DOHH2 (cell line): ENCODE measurements around the gene WSCD2.

ENCODE experiments used
- H3F3A ChIP-seq: fragments of 200-600 bp; sonication (generic), shearing (Covaris generic); 2 replicates; pipeline ENCODE4 v1.6.0; 2016; ENCODE audit warnings: antibody characterized with exemption, mild to moderate bottlenecking; ENCODE audit not compliant: control insufficient read depth, insufficient read depth
- H3K27ac ChIP-seq: fragments of 200-600 bp; sonication (generic); 2 replicates; pipeline ENCODE4 v1.5.1; 2014; ENCODE audit warnings: low read depth, mild to moderate bottlenecking, low read length, moderate library complexity
- H3K27me3 ChIP-seq: fragments of 200-600 bp; sonication (generic); 2 replicates; pipeline ENCODE4 v1.6.1; 2014; ENCODE audit warnings: mild to moderate bottlenecking, low read length, mixed read lengths; ENCODE audit not compliant: control insufficient read depth
- H3K36me3 ChIP-seq: fragments of 200-600 bp; sonication (generic); 2 replicates; pipeline ENCODE4 v1.6.1; 2014; ENCODE audit warnings: mild to moderate bottlenecking, low read length, moderate library complexity, mixed read lengths; ENCODE audit not compliant: control insufficient read depth
- H3K4me1 ChIP-seq: fragments of 200-600 bp; sonication (generic); 2 replicates; pipeline ENCODE4 v1.6.1; 2014; ENCODE audit warnings: mild to moderate bottlenecking, low read length, mixed read lengths; ENCODE audit not compliant: control insufficient read depth
- H3K4me2 ChIP-seq: fragments of 200-600 bp; sonication (generic); 2 replicates; pipeline ENCODE4 v1.6.0; 2014; ENCODE audit warnings: mild to moderate bottlenecking, low read length, moderate library complexity
- H3K4me3 ChIP-seq: fragments of 200-600 bp; sonication (generic); 2 replicates; pipeline ENCODE4 v1.5.1; 2014; ENCODE audit warnings: mild to moderate bottlenecking, low read length, mixed read lengths
- H3K79me2 ChIP-seq: fragments of 200-600 bp; sonication (generic); 2 replicates; pipeline ENCODE4 v1.6.1; 2014; ENCODE audit warnings: mild to moderate bottlenecking, low read length, mixed read lengths; ENCODE audit not compliant: control insufficient read depth
- H3K9me2 ChIP-seq: fragments of 200-600 bp; sonication (generic); replicated peaks from 2 replicates; pipeline ENCODE4 v1.6.1; 2014; ENCODE audit warnings: mild to moderate bottlenecking, low read length, mixed read lengths; ENCODE audit not compliant: control insufficient read depth
- H3K9me3 ChIP-seq: fragments of 200-600 bp; sonication (generic); 2 replicates; pipeline ENCODE4 v1.6.1; 2014; ENCODE audit warnings: antibody characterized with exemption, low read length, mixed read lengths; ENCODE audit not compliant: control insufficient read depth, insufficient read depth
- H4K20me1 ChIP-seq: fragments of 200-600 bp; sonication (generic); 2 replicates; pipeline ENCODE4 v1.6.0; 2014; ENCODE audit warnings: low read depth, mild to moderate bottlenecking, antibody characterized with exemption, low read length, moderate library complexity; ENCODE audit not compliant: control insufficient read depth, insufficient read depth
- CTCF ChIP-seq: fragments of 200-600 bp; sonication (generic); IDR thresholded peaks from one replicate; pipeline ENCODE4 v1.5.1; 2014; ENCODE audit warnings: antibody characterized with exemption, mild to moderate bottlenecking, low read depth, low read length; ENCODE audit not compliant: poor library complexity, severe bottlenecking
- EZH2phosphoT487 ChIP-seq: fragments of 200-600 bp; sonication (generic); IDR thresholded peaks from 2 replicates; pipeline ENCODE4 v1.6.1; 2017; ENCODE audit warnings: borderline replicate concordance, mild to moderate bottlenecking, antibody characterized with exemption, low read length, moderate library complexity, mixed read lengths

Gene WSCD2

GRCh38 chr12:108110844-108111243 lies 18.2 kb upstream of the WSCD2 start:
- no peak overlapping the region for H3K4me3 ChIP-seq
- TF ChIP-seq CTCF (no peak), EZH2phosphoT487 (no peak)

GRCh38 chr12:108112832-108113556 lies 16.1 kb upstream of the WSCD2 start:
- Histone ChIP-seq H3K36me3 (no peaks in the 10 kb centered on the region), H3K9me3 (no peaks in the 10 kb centered on the region), H3K79me2 (no peaks in the 10 kb centered on the region), H3K27me3 (peaks cover 2% of the 10 kb centered on the region; the same call in 1 of the 2 replicates), H4K20me1 (no peaks in the 10 kb centered on the region), H3K27ac (no peak overlapping the region), H3K9me2 (no peaks in the 10 kb centered on the region), H3F3A (no peaks in the 10 kb centered on the region), H3K4me2 (no peak overlapping the region), H3K4me1 (no peaks in the 10 kb centered on the region), H3K4me3 (no peak overlapping the region)
- TF ChIP-seq EZH2phosphoT487 (no peak), CTCF (no peak)

More at GRCh38 chr12:108110844-108111243, 18.2 kb upstream of the WSCD2 start:
- Histone ChIP-seq H3K79me2 (no peaks in the 10 kb centered on the region), H3F3A (no peaks in the 10 kb centered on the region), H3K9me3 (no peaks in the 10 kb centered on the region), H3K4me2 (no peak overlapping the region), H3K27ac (no peak overlapping the region), H3K9me2 (no peaks in the 10 kb centered on the region), H3K4me1 (no peaks in the 10 kb centered on the region), H3K36me3 (no peaks in the 10 kb centered on the region), H3K27me3 (no peaks in the 10 kb centered on the region), H4K20me1 (no peaks in the 10 kb centered on the region)

- no peak overlapping the region for H3K4me2 ChIP-seq
- H3K36me3 ChIP-seq = no peaks in the 10 kb centered on the region
- H3F3A ChIP-seq = no peaks in the 10 kb centered on the region
- H3K4me3 ChIP-seq = no peak overlapping the region
- H3K79me2 ChIP-seq = no peaks in the 10 kb centered on the region
- TF ChIP-seq CTCF (no peak), EZH2phosphoT487 (no peak)
- H4K20me1 ChIP-seq = no peaks in the 10 kb centered on the region
- H3K9me3 ChIP-seq = no peaks in the 10 kb centered on the region
- H3K27ac ChIP-seq = no peak overlapping the region
- H3K27me3 ChIP-seq = peaks cover 2% of the 10 kb centered on the region; the same call in 1 of the 2 replicates
- no peaks in the 10 kb centered on the region for H3K4me1 ChIP-seq
- H3K9me2 ChIP-seq = no peaks in the 10 kb centered on the region
These were observed 13.7 kb upstream of the WSCD2 start for GRCh38 chr12:108115123-108116121.
